Endothelial cell of umbilical vein (primary cell): Measurements from ENCODE around the gene ARHGEF16. TPM values are rescaled to one million over a fixed set of nuclear protein-coding genes. Genes with fewer than 3 reads are reported as not detected.

Experiments used
- BruUV-seq: library from RNA; stranded (reverse); fragments of 400-500 nt; replicated peaks from 2 replicates; lab custom pipeline; 2021; lab: Mats Ljungman, UMichigan
- CTCF ChIA-PET: fragments of 300-600, 350-600 bp; sonication (Branson Sonifier 250); formaldehyde crosslinking; loops from one replicate; lab custom pipeline; 2021; ENCODE audit warnings: antibody characterized with exemption, inconsistent platforms; lab: Charles Lee
- POLR2A ChIA-PET: fragments of 300-600, 350-600 bp; sonication (Branson Sonifier 250); formaldehyde crosslinking; loops from one replicate; lab custom pipeline; 2021; ENCODE audit warnings: antibody characterized with exemption, inconsistent platforms; lab: Charles Lee
- DNase-seq: peaks from one replicate; pipeline ENCODE4 v3.0.0-alpha.2; 2011; ENCODE audit warnings: low read depth, low spot score
- FAIRE-seq: peaks from 2 replicates; lab custom pipeline; 2011; peaks lifted over from hg19 to GRCh38; lab: Jason Lieb, UNC
- H2AFZ ChIP-seq: 2 replicates; pipeline ENCODE4 v1.6.0; 2012; ENCODE audit warnings: low read depth, low read length, control low read depth, inconsistent platforms
- H3K27ac ChIP-seq: 2 replicates; pipeline ENCODE4 v1.5.1; 2011; ENCODE audit warnings: low read depth, mild to moderate bottlenecking, control low read depth, low read length, moderate library complexity; ENCODE audit not compliant: insufficient read depth
- H3K27me3 ChIP-seq, 2 experiments: 2 replicates each; pipeline versions ENCODE4 v1.6.0 to v1.6.1; 2011; ENCODE audit warnings: low read length in 2 of 2, mixed read lengths in 1 of 2; ENCODE audit not compliant: control insufficient read depth in 2 of 2, insufficient read depth in 2 of 2
- H3K36me3 ChIP-seq, 2 experiments: 2 replicates in 1 of 2; 3 replicates in 1 of 2; pipeline ENCODE4 v1.5.1; 2011; ENCODE audit warnings: low read length in 2 of 2, mild to moderate bottlenecking in 1 of 2, moderate library complexity in 1 of 2; ENCODE audit not compliant: control insufficient read depth in 2 of 2, insufficient read depth in 2 of 2; ENCODE audit errors: extremely low read depth in 1 of 2
- H3K4me1 ChIP-seq: 3 replicates; pipeline ENCODE4 v1.5.1; 2011; ENCODE audit warnings: mild to moderate bottlenecking, low read length; ENCODE audit not compliant: control insufficient read depth, insufficient read depth; ENCODE audit errors: extremely low read depth
- H3K4me2 ChIP-seq: 2 replicates; pipeline ENCODE4 v1.6.1; 2011; ENCODE audit warnings: low read length, control low read depth, mixed read lengths; ENCODE audit not compliant: insufficient read depth
- H3K4me3 ChIP-seq, 3 experiments: fragments of 200-600 bp in 1 of 3; sonication (generic), shearing (Covaris generic) in 1 of 3; replicated peaks in 1 of 3; 2 replicates each; pipeline ENCODE4 v1.5.1; 2011 to 2016; ENCODE audit warnings: control low read depth in 3 of 3, low read length in 3 of 3, mild to moderate bottlenecking in 2 of 3, inconsistent platforms in 1 of 3, low read depth in 1 of 3, moderate library complexity in 1 of 3; ENCODE audit not compliant: insufficient read depth in 1 of 3
- H3K79me2 ChIP-seq: 2 replicates; pipeline ENCODE4 v1.6.0; 2012; ENCODE audit warnings: low read length, inconsistent platforms; ENCODE audit not compliant: control insufficient read depth, insufficient read depth
- H3K9ac ChIP-seq: replicated peaks from 2 replicates; pipeline ENCODE3; 2011; ENCODE audit warnings: low read length, control low read depth; ENCODE audit not compliant: insufficient read depth; ENCODE audit errors: extremely low read depth
- H3K9me1 ChIP-seq: replicated peaks from 3 replicates; pipeline ENCODE4 v1.6.0; 2011; ENCODE audit warnings: mild to moderate bottlenecking, low read length; ENCODE audit not compliant: control insufficient read depth, insufficient read depth; ENCODE audit errors: extremely low read depth
- H3K9me3 ChIP-seq: replicated peaks from 2 replicates; pipeline ENCODE4 v1.5.1; 2012; ENCODE audit warnings: low read length, inconsistent platforms; ENCODE audit not compliant: control insufficient read depth, insufficient read depth
- H4K20me1 ChIP-seq: replicated peaks from 2 replicates; pipeline ENCODE3; 2011; ENCODE audit warnings: mild to moderate bottlenecking, low read length; ENCODE audit not compliant: control insufficient read depth, insufficient read depth; ENCODE audit errors: extremely low read depth
- CTCF ChIP-seq, 2 donors: IDR thresholded peaks; 1 replicate in 1 of 2; 2 replicates in 1 of 2; pipeline ENCODE4 v1.5.1; 2011; ENCODE audit warnings: low read length in 2 of 2, mild to moderate bottlenecking in 2 of 2, moderate library complexity in 2 of 2, control low read depth in 1 of 2, inconsistent platforms in 1 of 2, low read depth in 1 of 2; ENCODE audit not compliant: insufficient read depth in 1 of 2; ENCODE audit errors: extremely low read depth in 1 of 2
- EZH2 ChIP-seq: IDR thresholded peaks from 2 replicates; pipeline ENCODE4 v1.6.1; 2012; ENCODE audit warnings: borderline replicate concordance, low read depth, mild to moderate bottlenecking, moderate library complexity, low read length, inconsistent platforms; ENCODE audit not compliant: severe bottlenecking
- FOS ChIP-seq: IDR thresholded peaks from 2 replicates; pipeline ENCODE4 v1.6.1; 2011; ENCODE audit warnings: mild to moderate bottlenecking, low read length, moderate library complexity, borderline replicate concordance; ENCODE audit not compliant: insufficient read depth
- GATA2 ChIP-seq: IDR thresholded peaks from 2 replicates; pipeline ENCODE4 v1.7.0; 2011; ENCODE audit warnings: low read depth, mild to moderate bottlenecking, moderate library complexity, mixed read lengths, low read length; ENCODE audit not compliant: insufficient read length, insufficient read depth
- JUN ChIP-seq: IDR thresholded peaks from 2 replicates; pipeline ENCODE4 v1.6.1; 2011; ENCODE audit warnings: borderline replicate concordance, low read depth; ENCODE audit not compliant: insufficient read length, insufficient read depth
- MAX ChIP-seq: IDR thresholded peaks from 2 replicates; pipeline ENCODE4 v1.6.1; 2011; ENCODE audit not compliant: insufficient read depth, insufficient read length
- MYC ChIP-seq: IDR thresholded peaks from one replicate; pipeline ENCODE4 v1.6.1; 2011; ENCODE audit warnings: mild to moderate bottlenecking, low read depth, low read length
- POLR2A ChIP-seq: IDR thresholded peaks from 2 replicates; pipeline ENCODE4 v1.6.1; 2012; ENCODE audit warnings: low read depth, mild to moderate bottlenecking, control low read depth, low read length
- POLR2AphosphoS5 ChIP-seq: IDR thresholded peaks from 2 replicates; pipeline ENCODE4 v1.6.1; 2012; ENCODE audit warnings: low read depth, mild to moderate bottlenecking, control low read depth, low read length, moderate library complexity; ENCODE audit not compliant: insufficient read depth
- dilution Hi-C: fragments of 300-500 bp; cut with MboI; formaldehyde crosslinking; loops from one replicate; pipeline ENCODE4 v1.15.0; 2019; ENCODE audit warnings: low sequenced_read_pairs; ENCODE audit not compliant: extremely low pct_ligation_motif_present
- intact Hi-C: fragments of 100-400 bp; cut with micrococcal nuclease; formaldehyde crosslinking; loops from one replicate; pipeline ENCODE4 v1.10.0; 2022
- polyA plus RNA-seq, 4 experiments: library from polyadenylated mRNA; depleted of rRNA in 3 of 4; stranded (reverse) in 3 of 4; unstranded in 1 of 4; fragments of >200 nt; gene quantifications; 2 replicates each; pipeline versions ENCODE4 v1.2.1 to v1.2.3, GENCODE V29; 2011 to 2012; ENCODE audit warnings: missing spikeins in 1 of 4
- total RNA-seq: library from RNA; stranded (reverse); gene quantifications from 2 replicates; pipeline ENCODE4 v1.2.3, GENCODE V29; 2021

Gene ARHGEF16
- total and polyA plus RNA-seq, 2 donors (not counting 3 experiments of a cell fraction or from before 2014, with no cell fraction given), result 0.52 to 1.3 TPM

- H3K36me3 ChIP-seq, result no peaks in the 10 kb centered on the region
- POLR2A ChIA-PET, result no interaction called here
- DNase-seq, result no peak
- H3K4me2 ChIP-seq, result no peak overlapping the region
- H3K27me3 ChIP-seq, result no peaks in the 10 kb centered on the region
- TF ChIP-seq POLR2AphosphoS5 (no peak), GATA2 (no peak), JUN (no peak), EZH2 (no peak), CTCF (IDR thresholded peaks at IDR 0.05; ENCODE audit: extremely low read depth in 1 of 2, insufficient read depth in 1 of 2, low read depth in 1 of 2, low read length in 2 of 2) (no peak), POLR2A (no peak), MAX (no peak), MYC (no peak), FOS (no peak)
- H3K4me1 ChIP-seq, result no peaks in the 10 kb centered on the region
- H3K27ac ChIP-seq, result no peak overlapping the region
- dilution Hi-C loops, result no loop called here
- no peak overlapping the region for H3K4me3 ChIP-seq
- FAIRE-seq, result no peak
- CTCF ChIA-PET, result no interaction called here
- no peaks in the 10 kb centered on the region for H3K9me1 ChIP-seq
- intact Hi-C loops, result no loop called here
- H3K9ac ChIP-seq, result no peak overlapping the region
- H2AFZ ChIP-seq, result no peak overlapping the region
- no peaks in the 10 kb centered on the region for H4K20me1 ChIP-seq
- no peaks in the 10 kb centered on the region for H3K9me3 ChIP-seq
- no peaks in the 10 kb centered on the region for H3K79me2 ChIP-seq
- BruUV-seq, result no TSS peak
Observed at GRCh38 chr1:3435666-3436065, 18.8 kb upstream of the ARHGEF16 start.
